ENCODE measurements around the gene MYO9B.
A peak's percentile ranks its signal among the peaks of the same experiment; 100 is the strongest.

MYO9B gene, protein sequence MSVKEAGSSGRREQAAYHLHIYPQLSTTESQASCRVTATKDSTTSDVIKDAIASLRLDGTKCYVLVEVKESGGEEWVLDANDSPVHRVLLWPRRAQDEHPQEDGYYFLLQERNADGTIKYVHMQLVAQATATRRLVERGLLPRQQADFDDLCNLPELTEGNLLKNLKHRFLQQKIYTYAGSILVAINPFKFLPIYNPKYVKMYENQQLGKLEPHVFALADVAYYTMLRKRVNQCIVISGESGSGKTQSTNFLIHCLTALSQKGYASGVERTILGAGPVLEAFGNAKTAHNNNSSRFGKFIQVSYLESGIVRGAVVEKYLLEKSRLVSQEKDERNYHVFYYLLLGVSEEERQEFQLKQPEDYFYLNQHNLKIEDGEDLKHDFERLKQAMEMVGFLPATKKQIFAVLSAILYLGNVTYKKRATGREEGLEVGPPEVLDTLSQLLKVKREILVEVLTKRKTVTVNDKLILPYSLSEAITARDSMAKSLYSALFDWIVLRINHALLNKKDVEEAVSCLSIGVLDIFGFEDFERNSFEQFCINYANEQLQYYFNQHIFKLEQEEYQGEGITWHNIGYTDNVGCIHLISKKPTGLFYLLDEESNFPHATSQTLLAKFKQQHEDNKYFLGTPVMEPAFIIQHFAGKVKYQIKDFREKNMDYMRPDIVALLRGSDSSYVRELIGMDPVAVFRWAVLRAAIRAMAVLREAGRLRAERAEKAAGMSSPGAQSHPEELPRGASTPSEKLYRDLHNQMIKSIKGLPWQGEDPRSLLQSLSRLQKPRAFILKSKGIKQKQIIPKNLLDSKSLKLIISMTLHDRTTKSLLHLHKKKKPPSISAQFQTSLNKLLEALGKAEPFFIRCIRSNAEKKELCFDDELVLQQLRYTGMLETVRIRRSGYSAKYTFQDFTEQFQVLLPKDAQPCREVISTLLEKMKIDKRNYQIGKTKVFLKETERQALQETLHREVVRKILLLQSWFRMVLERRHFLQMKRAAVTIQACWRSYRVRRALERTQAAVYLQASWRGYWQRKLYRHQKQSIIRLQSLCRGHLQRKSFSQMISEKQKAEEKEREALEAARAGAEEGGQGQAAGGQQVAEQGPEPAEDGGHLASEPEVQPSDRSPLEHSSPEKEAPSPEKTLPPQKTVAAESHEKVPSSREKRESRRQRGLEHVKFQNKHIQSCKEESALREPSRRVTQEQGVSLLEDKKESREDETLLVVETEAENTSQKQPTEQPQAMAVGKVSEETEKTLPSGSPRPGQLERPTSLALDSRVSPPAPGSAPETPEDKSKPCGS (N-terminal part only)

DNA sequence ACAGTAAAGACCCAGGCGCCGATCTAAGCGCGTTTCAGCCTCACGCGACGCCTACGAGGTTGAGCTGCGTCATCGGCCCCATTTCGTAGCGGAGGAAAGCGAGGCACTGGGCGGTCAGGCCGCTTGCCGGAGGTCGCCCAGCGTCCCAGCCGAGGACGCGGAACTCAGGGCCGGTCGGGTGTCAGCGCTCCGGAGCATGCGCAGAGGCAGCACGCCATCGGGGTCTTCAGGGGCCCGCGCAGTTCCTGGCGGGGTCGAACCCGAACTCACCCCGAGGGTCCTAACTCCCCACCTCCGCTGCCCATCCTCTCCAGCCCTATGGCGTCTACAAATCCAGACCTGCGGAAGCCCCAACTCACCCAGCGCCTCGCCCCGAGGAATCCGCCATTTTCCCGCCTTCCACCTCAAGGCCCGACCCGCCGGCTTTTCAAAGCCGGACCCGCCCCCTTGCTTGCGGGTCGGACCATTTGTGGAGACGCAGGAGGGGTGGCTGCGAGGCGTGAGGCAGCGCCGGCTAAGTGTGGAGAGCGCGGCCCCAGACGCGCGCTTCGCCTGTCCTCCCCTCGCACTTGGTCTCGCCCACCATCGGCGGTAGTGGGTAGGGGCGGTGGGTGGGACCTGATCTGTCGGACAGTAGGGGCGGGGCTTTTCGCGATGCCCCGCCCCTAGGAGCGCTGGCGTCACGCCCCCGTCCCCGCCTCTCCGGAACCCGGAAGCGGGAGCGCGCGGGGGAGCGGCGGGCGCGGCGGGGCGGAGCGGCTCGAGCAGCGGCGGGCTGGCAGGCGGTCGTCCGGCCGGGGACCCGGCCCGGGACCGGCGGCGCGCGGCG lies at the start of gene MYO9B, which contains the start of gene HAUS8:
TSS of gene MYO9B (plus strand) at position 743 of the 829 bp plus-strand sequence. CDS start 25,941 bp downstream, outside the sequence.
TSS of gene HAUS8 (minus strand) at position 418 of the 829 bp plus-strand sequence. CDS start at position 388, 30 bp downstream.
- DNase-seq (ENCODE audit: low read depth in 4 of 4, low spot score in 1 of 4), result peak; percentile 88 to 99 (median 96)

DNA sequence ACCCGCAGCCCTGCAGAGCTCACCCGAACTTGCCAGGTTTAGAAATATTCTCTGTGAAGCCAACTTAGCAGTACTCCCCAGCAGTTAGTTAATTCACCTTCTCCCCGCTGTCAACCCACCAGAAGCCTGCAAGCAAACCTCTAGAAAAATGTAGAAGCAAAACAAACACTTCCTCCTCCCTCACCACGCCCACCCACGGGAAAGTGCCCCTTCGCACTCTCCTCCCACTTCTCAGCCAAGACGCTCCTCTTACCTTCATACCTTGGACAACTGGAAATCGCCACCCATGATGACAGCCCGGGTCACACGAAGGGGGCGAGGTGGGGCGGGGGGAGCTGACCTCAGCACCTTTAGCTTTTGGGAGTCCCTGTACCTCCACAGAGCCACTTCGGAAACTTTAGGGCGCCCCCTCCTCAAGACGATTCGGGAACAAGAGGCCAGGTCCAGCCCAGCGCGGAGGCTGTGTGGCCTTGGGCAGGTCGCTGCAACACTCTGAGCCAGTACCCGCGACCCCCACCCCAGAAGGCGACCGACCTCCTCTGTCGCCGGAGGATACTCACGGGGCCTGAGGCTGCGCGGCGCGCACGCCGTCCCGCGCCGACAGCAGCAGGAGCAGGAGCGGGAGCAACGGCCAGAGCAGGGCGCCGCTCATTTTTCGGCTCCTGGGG lies 49.5 kb upstream of the MYO9B start:
- DNase-seq (ENCODE audit: low read depth in 4 of 4, low spot score in 1 of 4), result no peak

DNA sequence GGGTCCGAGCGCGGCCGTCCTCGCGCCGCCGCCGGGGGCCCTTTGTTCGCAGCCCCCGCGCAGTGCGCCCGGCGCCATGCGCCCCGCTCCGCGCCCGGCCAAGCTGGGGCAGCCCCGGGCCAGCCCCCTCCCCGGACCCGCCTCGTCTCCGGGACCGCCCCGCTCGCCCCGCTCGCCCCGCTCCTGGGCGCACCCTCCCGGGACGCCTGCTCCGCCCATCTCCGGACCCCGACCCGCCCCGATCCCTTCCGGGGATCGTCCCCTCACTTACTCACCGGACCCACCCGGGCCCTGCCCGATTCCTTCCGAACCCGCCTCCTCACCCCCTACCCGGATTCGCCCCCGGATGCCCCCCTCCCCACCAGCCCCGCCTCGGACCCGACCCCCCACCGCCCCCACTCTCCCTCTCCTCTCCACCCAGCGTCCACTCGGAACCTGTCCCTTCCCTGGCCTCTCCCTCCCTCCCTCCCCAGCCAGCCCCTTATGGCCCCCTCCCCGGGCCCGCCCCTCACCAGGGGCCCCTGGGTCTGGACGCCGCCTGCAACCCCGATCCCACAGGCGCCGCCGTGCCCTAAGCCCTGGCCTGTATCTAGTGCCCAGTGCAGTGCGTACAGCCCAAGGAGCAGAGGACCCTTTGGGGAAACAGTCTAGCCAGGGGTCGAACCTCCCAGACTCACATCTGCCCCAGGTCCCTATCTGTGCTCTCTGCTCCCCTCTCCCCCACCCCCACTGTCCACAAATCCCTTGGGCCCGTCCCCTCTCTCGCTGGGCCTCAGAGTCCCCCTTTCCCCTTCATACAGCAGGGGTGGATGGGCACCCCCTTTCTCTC lies 48.7 kb upstream of the MYO9B start, which contains the start of gene CPAMD8:
TSS of gene CPAMD8 (minus strand) at position 105 of the 829 bp plus-strand sequence. CDS start 168 bp downstream, outside the sequence.
- DNase-seq (ENCODE audit: low read depth in 4 of 4, low spot score in 1 of 4), result no peak

DNA sequence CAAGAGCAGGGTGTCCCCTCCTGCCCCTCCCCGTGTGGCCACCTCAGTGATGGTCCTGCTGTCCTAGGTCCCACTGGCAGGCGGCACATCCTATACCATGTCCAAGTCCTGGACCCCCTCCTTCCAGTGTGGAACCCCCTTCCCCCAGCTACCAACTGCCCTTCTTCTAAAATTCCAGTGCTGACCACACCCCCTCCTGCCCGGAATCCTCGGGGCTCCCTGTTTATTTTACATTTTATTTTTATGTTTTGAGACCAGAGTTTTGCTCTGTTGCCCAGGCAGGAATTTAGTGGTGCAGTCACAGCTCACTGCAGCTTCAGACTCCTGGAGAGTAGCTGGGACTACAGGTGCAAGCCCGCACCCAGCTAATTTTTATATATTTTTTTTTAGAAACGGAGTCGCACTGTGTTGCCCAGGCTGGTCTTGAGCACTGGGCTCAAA lies 48.0 kb upstream of the MYO9B start:
- DNase-seq (ENCODE audit: low read depth in 4 of 4, low spot score in 1 of 4), result no peak

DNA sequence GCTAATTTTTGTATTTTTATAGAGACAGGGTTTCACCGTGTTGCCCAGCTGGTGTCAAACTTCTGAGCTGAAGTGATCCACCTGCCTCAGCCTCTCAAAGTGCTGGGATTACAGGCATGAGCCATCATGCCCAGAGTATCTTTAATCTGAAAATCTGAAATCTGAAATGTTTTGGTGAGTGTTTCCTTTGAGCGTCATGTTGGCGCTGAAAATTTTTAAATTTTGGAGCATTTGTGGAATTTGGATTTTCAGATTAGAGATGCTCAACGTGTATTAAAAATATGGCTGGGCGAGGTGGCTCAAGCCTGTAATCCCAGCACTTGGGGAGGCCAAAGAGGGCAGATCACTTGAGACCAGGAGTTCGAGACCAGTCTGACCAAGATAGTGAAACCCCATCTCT lies 43.8 kb upstream of the MYO9B start:
- no peak for DNase-seq (ENCODE audit: low read depth in 4 of 4, low spot score in 1 of 4)

DNA sequence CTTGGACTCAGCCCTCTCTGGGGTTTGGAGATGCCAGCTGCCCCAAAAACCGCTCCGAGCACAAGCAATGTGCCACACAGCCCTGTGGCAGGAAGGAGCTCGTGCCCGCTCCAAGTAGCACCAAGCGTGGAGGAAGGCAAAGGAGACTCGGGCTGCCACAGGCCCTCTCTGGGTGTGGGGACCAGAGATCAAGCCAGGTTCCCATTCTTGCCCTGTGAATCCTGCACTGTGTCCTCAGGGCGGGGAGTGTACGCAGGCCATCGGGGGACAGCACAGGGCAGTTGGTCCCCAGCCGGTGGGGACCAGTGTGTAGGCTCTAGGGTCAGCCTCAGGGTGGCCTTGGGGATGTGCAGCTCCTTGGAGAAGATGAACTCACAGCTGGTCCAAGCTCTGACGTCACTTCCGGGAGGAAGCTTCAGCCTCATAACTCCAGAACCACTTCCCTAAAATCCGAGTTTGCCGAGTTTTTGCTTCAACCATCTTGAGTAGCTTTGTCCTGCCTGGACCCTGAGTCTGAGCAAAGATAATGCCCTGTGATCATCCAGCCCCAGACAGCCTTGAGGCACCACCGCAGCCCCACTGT lies 39.6 kb upstream of the MYO9B start:
- no peak for DNase-seq (ENCODE audit: low read depth in 4 of 4, low spot score in 1 of 4)

DNA sequence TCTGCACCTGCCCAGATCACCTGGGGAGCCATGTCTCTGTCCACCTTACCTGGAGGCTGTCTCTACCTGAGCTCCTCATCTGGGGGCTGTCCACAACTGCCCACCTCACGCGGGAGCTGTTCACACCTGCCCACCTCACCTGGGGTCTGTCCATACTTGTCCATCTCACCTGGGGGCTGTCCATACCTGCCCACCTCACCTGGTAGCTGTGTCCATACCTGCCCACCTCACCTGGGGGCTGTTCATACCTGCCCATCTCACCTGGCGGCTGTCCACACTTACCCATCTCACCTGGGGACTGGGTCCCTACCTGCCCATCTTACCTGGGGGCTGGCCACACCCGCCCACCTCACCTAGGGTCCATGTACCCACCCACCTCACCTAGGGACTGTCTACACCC lies 38.9 kb upstream of the MYO9B start:
- no peak for DNase-seq (ENCODE audit: low read depth in 4 of 4, low spot score in 1 of 4)

DNA sequence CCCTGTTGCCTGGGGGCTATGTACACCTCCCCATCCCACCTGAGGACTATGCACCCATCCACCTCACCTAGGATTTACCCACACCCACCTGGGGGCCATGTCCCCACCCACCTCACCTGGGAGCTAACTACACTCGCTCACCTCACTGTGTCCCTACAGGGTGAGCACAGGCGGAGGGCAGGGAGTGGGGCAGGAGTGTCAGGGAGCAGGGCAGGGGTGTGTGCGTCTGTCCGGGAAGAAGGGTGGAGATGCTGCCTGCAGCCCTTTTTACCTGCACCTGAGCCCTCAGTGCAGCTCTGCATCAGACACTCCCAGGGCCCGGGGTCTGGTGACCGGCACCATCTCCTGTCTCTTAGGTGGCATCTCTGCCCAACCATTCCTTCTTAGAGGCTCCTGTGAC lies 38.4 kb upstream of the MYO9B start:
- no peak for DNase-seq (ENCODE audit: low read depth in 4 of 4, low spot score in 1 of 4)

DNA sequence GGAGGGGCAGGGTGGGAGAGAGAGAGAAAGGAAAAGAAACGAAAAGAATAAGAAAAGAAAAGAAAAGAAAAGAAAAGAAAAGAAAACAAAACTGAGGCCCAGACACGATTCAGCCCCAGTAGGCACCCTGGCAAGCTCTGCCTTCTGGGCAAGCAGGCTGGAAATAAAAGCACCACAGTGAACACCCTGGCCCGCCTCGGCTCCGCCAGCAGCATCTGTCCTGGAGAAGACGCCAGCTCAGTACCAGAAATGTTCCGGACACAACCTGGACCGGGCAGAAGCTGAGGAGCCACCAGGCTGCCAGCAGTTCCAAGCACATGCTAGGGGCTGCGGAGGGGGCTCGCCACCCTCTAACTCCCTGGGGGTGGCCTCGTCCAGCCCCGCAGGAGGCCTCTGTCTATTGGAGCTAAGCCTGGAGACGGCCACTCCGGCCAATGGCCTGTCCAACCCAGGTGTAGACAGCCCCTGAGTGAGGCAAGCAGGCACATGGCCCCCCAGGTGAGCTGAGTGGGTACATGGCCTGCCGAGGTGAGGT lies 37.5 kb upstream of the MYO9B start:
- DNase-seq (ENCODE audit: low read depth in 4 of 4, low spot score in 1 of 4), result no peak

DNA sequence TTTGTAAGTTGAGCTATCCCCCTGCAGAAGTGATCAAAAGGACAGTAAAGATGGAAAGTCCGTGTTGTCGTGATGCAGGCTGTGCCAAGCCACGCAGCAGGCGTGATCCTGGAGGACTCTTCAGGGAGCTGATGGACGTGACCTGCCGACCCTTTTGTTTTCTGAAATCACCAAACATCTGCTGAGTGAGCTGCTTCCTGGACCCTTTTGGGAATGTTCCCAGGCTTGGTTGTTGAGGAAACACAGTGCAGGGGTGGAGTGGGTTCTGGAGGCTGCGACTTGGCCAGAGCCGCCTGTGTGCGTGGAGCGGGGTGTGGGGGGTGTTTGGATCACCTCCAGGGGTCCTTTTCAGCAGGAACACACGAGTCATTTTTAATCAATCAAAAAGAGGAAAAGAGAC lies 33.6 kb upstream of the MYO9B start:
- DNase-seq (ENCODE audit: low read depth in 4 of 4, low spot score in 1 of 4), result no peak

DNA sequence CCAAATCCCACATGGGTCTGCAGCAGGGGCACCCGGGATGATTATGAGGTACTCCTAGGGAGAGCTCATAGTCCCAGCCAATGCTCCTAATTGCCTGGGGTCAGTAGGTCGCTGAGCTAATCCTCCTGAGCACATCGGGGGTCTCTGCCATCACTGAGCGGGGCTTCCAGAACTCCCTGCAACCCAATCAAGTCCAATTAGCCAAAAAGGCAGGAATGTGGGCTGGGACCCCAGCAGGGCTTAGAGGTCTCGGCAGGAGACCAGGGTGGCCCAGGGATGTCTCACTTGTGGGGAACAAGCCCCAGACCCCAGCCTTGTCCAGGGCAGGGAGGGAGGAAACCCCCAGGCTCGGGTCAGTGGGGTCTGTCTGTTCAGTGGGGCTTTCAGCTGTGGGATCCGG lies 31.8 kb upstream of the MYO9B start:
- DNase-seq (ENCODE audit: low read depth in 4 of 4, low spot score in 1 of 4), result no peak

DNA sequence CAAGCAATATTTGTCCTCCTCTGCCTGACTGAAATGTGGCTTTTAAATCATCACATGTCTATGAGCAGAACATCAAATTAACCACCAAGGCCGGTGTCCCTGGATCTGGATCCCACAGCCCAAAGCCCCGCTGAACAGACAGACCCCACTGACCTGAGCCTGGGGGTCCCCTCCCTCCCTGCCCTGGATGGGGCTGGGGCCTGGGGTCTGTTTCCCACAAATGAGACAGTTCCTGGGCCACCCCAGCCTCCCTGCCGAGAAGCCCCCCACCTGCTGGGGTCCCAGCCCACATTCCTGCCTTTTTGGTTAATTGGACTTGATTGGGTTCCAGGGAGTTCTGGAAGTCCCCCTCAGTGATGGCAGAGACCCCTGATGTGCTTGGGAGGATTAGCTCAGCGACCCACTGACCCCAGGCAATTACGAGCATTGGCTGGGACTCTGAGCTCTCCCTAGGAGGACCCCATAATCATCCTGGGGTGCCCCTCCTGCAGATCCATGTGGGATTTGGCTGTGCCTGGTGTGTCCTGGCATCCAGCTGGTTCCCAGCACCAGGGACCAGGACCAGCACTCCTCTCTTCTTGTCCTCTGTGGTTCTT lies 29.6 kb upstream of the MYO9B start:
- DNase-seq (ENCODE audit: low read depth in 4 of 4, low spot score in 1 of 4), result no peak

DNA sequence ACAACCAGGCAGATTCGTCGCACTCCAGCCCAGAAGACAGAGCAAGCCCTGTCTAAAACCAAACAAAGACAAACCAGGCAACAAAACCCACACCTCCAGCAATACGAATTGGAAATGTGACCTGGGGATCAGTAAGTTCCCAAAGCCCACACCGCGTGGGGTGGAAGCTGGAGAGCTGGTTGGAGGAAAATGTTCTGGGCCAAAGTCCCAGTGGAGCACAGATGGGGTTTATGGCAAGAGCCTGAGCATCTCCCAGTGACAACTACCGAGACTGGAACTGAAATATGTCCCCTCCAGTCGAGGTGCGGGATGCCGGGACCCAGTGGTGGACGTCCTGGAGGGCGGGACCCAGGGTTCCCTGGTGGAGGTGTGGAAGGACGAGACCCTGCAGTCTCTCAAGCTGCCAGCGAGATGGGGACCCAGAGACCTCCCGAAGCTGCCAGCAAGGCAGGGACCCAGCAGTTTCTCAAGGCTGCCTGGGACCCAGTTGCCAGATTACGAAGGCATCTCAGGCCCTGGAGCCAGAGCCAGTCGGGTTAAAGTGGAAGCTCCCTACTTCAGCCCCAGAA lies 26.6 kb upstream of the MYO9B start:
- DNase-seq (ENCODE audit: low read depth in 4 of 4, low spot score in 1 of 4), result no peak

DNA sequence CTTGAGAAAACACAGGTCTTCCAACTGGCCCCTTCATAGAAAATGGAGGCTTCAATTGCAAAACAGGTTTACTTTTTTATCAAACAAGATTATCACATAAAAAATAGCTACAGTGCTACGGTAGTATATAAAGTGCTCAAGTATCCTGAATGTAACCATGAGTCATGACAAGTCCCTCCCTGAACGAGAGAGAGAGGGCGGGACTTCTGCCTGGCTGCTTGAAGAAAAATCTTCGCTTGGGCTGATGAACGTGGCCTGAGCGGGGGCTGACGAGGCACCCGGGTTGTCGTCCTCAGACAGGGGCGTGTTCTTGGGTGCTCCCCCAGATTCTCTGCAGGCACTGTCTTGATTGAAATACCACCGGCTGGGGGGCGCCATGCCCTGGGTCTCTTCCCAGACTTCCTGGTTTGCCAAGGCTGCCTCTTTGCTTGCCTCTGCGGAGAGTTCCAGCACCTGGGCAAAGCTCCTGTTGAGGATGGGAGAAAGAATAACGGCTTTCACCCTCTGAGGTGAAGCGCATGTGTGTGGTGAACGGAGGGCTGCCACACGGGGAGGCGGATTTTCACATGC lies 25.8 kb upstream of the MYO9B start:
- no peak for DNase-seq (ENCODE audit: low read depth in 4 of 4, low spot score in 1 of 4)

DNA sequence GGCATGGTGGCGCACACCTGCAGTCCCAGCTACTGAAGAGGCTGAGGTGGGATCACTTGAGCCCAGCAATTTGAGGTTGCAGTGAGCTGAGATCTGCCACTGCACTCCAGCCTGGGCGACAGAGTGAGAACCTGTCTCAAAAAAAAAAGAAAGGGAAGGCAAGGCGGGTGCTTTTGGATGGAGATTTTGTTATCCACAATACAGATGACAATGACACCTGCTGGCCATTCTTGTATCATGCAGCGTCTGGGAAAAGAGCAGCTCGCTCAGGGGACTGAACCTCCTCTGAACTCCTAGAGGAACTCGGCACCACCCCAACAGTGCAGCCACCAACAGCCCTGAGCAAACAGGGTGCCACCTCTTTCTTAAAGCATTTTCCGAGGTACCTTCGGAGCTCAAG lies 23.1 kb upstream of the MYO9B start:
- DNase-seq (ENCODE audit: low read depth in 4 of 4, low spot score in 1 of 4), result no peak

DNA sequence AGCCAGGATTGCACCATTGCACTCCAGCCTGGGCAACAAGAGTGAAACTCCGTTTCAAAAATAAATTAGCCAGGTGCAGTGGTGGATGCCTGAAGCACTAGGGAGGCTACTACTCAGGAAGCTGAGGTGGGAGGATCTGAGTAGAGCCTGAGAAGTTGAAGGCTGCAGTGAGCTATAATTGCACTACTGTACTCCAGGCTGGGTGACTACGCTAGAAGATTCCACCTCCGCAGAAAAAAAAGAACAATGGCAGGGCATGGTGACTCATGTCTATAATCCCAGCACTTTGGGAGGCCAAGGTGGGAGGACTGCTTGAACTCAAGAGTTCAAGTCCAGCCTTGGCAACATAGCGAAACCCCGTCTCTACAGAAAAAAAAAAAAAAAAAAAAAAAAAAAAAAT lies 20.8 kb upstream of the MYO9B start:
- DNase-seq (ENCODE audit: low read depth in 4 of 4, low spot score in 1 of 4), result no peak

DNA sequence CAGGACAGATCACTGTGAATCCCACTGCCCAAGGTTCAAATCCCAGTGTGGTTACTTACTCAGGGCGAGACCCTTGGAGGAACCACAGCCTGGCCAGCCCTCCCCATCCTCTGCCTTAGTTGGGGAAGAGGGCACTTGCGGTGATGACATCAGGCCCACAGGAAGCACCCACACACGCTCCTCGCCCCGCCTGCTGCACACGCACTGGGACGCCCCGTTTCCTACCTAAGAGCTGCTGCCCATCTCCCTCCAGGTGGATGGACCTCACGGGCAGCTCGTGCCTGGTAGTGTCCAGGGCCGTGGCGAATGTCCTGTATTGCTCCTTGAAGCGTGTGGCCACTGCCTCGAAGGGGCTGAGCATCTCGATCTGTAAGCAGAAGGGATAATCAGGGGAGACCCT lies 19.9 kb upstream of the MYO9B start:
- no peak for DNase-seq (ENCODE audit: low read depth in 4 of 4, low spot score in 1 of 4)
